Fibroblast of mammary gland (primary cell): ENCODE measurements around the gene HMCN1.
A peak's percentile ranks its signal among the peaks of the same experiment; 100 is the strongest.

Experiments
- DNase-seq: peaks from one replicate; pipeline ENCODE4 v3.0.0-alpha.2; 2010; ENCODE audit warnings: low read depth
- H3K4me3 ChIP-seq: 2 replicates; pipeline ENCODE4 v1.5.1; 2011; ENCODE audit warnings: low read depth, mild to moderate bottlenecking, low read length, moderate library complexity; ENCODE audit not compliant: control insufficient read depth
- TF ChIP-seq, protein P1 (sequence below): conservative IDR thresholded peaks from 2 replicates; pipeline ENCODE4 v1.5.1; 2011; ENCODE audit warnings: low read depth, low read length, inconsistent platforms; ENCODE audit not compliant: control insufficient read depth, insufficient read depth

HMCN1 gene

DNA sequence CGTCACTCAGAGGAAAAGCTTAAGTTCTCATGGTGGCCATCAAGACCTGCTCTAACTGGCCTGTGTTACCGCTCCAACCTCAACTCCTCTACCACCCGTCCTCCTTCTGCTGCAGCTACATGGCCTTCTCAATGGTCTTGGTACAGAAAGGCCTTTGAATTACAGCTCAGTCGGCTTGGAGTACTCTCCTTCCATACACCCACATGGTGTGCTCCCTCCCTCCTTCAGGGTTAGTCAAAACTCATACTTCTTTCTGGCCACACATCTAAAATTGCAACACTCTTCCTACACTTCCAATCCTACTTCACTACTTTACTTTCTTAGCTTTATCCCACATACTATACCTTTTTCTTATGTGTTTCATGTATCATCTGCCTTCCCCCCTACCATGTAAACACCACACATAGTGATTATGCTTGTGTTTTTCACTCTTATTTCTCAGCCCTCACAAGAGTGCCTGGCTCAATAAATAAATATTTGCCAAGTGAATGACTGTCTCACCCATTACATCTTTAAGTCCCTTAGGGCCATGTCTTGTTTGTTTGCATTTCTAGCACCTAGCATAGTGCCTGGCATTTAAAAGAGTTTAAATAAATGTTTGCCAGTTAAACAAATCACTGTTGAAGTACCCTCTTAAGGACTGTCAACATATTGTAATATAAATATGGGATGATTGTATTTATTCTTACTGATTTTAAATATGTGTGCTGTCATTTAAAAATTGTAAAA lies 37.6 kb upstream of the HMCN1 start:
- TF ChIP-seq, protein P1, sequence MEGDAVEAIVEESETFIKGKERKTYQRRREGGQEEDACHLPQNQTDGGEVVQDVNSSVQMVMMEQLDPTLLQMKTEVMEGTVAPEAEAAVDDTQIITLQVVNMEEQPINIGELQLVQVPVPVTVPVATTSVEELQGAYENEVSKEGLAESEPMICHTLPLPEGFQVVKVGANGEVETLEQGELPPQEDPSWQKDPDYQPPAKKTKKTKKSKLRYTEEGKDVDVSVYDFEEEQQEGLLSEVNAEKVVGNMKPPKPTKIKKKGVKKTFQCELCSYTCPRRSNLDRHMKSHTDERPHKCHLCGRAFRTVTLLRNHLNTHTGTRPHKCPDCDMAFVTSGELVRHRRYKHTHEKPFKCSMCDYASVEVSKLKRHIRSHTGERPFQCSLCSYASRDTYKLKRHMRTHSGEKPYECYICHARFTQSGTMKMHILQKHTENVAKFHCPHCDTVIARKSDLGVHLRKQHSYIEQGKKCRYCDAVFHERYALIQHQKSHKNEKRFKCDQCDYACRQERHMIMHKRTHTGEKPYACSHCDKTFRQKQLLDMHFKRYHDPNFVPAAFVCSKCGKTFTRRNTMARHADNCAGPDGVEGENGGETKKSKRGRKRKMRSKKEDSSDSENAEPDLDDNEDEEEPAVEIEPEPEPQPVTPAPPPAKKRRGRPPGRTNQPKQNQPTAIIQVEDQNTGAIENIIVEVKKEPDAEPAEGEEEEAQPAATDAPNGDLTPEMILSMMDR = no peak
- DNase-seq = no peak
- no peak overlapping the region for H3K4me3 ChIP-seq

DNA sequence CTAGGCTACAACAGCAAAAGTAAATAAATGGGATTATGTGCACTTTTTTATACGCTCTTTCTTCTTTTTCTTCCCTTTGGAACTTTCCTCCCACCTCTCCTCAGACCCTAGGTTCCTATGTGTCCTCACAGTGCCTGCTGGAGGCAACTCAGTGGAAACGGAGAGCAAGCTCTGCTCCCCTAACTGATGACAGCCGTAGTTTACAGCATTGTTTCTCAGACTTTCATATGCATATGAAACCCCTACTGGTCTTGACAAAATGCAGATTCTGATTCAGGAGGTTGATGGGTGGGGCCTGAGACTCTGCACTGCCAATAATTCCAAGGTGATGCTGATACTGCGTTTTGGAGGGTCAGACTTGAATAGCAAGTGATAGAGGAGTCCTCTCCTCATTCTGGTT lies 34.3 kb upstream of the HMCN1 start:
- TF ChIP-seq, protein P1 = no peak
- H3K4me3 ChIP-seq = no peak overlapping the region
- DNase-seq = no peak

DNA sequence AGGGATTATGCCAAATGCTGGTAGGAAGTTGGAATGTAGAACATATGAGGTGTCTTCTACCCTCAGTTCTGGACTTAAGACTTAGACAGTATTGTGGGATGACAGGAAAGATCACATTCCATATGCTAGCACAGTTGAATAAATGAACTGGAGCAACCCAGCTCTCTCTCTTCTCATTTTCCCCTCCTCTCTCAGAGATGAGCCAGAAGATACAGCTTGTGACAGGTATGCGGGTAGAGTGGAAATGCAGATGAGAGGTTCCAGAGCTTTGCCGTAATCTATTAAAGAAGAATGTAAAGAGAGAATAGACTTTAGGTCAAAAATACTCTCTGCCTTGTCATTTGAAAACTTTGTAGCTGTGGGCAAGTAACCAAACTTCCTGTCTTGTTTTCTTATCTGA lies 32.5 kb upstream of the HMCN1 start:
- TF ChIP-seq, protein P1 = no peak
- no peak for DNase-seq
- no peak overlapping the region for H3K4me3 ChIP-seq

DNA sequence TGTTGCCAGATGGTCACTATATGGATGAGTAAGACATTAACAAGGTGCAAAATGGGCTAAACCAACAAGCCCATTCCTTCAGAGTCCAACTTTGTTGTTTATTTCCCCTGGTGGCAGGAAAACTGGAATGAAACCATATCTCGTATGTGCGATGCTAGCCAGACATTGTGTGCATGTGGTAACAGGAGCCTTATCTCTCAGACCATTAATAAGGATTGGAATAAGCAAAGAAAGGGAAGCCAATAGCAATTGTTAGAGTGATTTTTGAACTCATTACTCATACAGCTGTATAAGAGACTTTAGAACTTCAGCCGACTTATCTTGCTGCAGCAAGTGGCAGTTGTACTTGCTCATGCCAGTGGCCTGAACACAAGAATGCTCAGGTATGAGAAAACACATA lies 30.0 kb upstream of the HMCN1 start:
- TF ChIP-seq, protein P1 = no peak
- DNase-seq = no peak
- H3K4me3 ChIP-seq = no peak overlapping the region

DNA sequence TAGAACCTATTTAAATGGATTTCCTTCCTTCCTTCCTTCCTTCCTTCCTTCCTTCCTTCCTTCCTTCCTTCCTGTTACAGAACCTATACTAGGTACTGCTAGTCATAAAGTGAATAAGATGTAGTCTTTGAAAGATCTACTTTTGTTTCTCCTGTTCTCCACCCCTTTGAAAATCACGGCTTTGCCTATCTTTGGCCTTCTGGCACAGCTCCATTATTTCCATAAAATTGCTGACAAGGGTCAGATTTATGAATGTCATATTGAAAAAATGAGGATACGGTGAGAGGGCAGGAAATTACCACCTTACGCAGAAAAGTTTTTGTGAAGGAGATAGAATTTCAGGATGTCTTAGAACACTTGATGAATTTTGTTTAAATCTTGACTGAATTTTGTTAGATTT lies 18.1 kb upstream of the HMCN1 start:
- TF ChIP-seq, protein P1 = no peak
- DNase-seq = no peak
- no peak overlapping the region for H3K4me3 ChIP-seq

DNA sequence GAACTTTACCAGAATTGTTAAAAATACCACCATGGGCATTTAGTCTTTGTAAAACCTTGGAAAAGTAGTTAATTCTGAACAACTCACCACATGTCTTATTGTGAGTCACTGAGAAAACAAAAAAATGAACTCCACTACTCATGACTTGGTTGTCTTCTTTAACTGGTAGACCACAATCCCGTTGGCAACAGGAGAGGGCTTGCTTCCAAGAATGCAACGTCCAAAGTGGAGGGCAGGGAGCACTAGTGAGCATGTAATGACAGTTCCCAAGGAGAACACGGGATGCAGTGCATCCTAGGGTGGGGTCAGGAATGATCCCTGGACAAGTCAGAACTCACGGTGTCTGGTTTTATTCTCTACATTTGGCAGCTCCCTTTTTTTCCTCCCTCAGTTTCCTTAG lies 15.2 kb upstream of the HMCN1 start:
- peak; percentile 99 for DNase-seq
- TF ChIP-seq, protein P1 = peak; percentile 62
- H3K4me3 ChIP-seq = no peak overlapping the region

DNA sequence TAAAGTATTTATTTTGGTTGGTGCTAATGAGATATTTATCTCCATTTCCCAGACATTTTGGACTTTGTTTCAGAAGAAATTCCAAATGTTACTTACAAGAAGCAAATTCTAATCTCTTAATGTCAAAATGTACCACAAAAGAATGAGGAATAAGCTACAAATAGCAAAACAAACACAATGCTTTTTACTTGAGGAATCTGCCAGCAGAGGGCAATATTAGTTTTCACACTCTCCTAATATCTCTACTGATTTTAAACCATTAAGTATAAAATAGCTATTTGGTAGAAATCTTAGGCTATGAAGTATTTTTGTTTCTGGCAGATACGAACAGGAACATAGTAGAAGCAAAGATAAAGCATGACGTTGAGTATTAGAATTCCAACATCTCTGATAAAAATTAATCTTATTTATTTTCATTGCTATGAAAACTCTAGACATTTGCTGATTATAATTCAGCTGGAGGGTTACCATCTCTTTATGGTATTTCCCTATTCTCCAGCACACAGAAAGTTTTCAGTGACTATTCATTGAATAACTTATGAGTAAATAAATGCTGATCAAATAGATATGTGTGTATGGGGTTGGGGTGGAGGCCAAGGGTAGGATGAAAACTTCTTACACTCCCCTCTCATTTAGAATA lies 13.4 kb upstream of the HMCN1 start:
- no peak overlapping the region for H3K4me3 ChIP-seq
- peak; percentile 80 for DNase-seq
- TF ChIP-seq, protein P1 = peak; percentile 65
